GM18499 (cell line): ENCODE results near the gene GNAI2.

Experiments used
- ATAC-seq: cut with Tn5 transposase; IDR thresholded peaks from one replicate; pipeline ENCODE4 v1.9.1; 2021; ENCODE audit warnings: moderate number of reproducible peaks; ENCODE audit not compliant: insufficient read depth, unreplicated experiment

GNAI2 gene

GRCh38 chr3:50294089-50294488, 58.1 kb downstream of the GNAI2 start:
- ATAC-seq = no peak

GRCh38 chr3:50294492-50295403, 58.7 kb downstream of the GNAI2 start:
- ATAC-seq = no peak

GRCh38 chr3:50295553-50296431, 59.8 kb downstream of the GNAI2 start:
- no peak for ATAC-seq

GRCh38 chr3:50296721-50297383, 60.8 kb downstream of the GNAI2 start:
- no peak for ATAC-seq

GRCh38 chr3:50297384-50297775, 61.4 kb downstream of the GNAI2 start:
- ATAC-seq = no peak

GRCh38 chr3:50297896-50298725, 62.1 kb downstream of the GNAI2 start:
- ATAC-seq = no peak

GRCh38 chr3:50298836-50299637, 63.0 kb downstream of the GNAI2 start, which contains the start of the genes HYAL3 and NAA80:
TSS of gene HYAL3 (minus strand) at chr3:50299405. CDS start at chr3:50295602, 3,803 bp downstream.
TSS of gene NAA80 (minus strand) at chr3:50299405. CDS start at chr3:50297463, 1,942 bp downstream.
- ATAC-seq = peak; percentile 66

GRCh38 chr3:50299638-50299928, 63.6 kb downstream of the GNAI2 start:
- no peak for ATAC-seq

GRCh38 chr3:50299929-50300680, 64.1 kb downstream of the GNAI2 start:
- ATAC-seq = no peak

- ATAC-seq = no peak
Measured at GRCh38 chr3:50300681-50301254, 64.8 kb downstream of the GNAI2 start.

GRCh38 chr3:50302095-50303012, 66.3 kb downstream of the GNAI2 start:
- ATAC-seq = no peak

GRCh38 chr3:50303013-50303815, 67.2 kb downstream of the GNAI2 start, which contains the start of gene HYAL1:
TSS of gene HYAL1 (minus strand) at chr3:50303574. CDS start at chr3:50302956, 618 bp downstream.
- no peak for ATAC-seq

GRCh38 chr3:50304601-50305000, 68.6 kb downstream of the GNAI2 start:
- no peak for ATAC-seq
